SU-DHL-6 (cell line): ENCODE results near the gene ATP4B.

Experiments
- EZH2phosphoT487 ChIP-seq: fragments of 200-600 bp; sonication (generic), shearing (Covaris generic); conservative IDR thresholded peaks from 2 replicates; pipeline ENCODE4 v1.6.1; 2018; ENCODE audit warnings: mild to moderate bottlenecking, antibody characterized with exemption, low read length, moderate library complexity, mixed read lengths
- TF ChIP-seq, protein P1 (sequence below): fragments of 200-600 bp; sonication (generic); IDR thresholded peaks from one replicate; pipeline ENCODE4 v1.5.1; 2017; ENCODE audit warnings: antibody characterized with exemption, mild to moderate bottlenecking, low read length, moderate library complexity; ENCODE audit not compliant: insufficient read depth, poor library complexity, severe bottlenecking

DNA sequence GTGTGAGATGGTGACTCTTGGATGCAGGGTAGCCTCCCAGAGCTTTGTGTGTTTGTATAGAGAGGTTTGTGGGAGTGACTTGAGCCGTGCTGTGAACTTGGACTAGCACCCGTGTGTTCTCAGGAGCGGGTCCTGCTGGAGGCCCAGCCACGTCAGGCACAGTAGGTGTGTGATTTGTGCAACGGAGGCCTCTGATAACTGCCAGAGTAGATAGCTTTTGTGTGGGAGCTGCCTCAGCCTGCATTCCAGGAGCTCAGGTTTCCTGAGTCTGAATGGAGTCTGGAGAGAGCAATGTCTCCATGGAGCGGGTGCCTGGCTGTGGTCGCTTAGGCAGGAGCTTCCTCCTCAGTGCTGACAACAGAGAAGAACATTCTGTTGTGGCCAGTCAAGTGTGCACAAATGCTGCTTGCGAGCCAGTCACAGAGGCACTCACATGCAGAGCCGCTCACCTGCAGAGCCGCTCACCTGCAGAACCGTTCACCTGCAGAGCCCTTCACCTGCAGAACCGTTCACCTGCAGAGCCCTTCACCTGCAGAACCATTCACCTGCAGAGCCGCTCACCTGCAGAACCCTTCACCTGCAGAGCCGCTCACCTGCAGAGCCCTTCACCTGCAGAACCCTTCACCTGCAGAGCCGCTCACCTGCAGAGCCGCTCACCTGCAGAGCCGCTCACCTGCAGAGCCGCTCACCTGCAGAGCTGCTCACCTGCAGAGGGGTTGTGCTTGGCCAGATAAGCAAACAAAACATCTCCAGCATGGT, 40.8 kb downstream of the ATP4B start:
- TF ChIP-seq, protein P1, sequence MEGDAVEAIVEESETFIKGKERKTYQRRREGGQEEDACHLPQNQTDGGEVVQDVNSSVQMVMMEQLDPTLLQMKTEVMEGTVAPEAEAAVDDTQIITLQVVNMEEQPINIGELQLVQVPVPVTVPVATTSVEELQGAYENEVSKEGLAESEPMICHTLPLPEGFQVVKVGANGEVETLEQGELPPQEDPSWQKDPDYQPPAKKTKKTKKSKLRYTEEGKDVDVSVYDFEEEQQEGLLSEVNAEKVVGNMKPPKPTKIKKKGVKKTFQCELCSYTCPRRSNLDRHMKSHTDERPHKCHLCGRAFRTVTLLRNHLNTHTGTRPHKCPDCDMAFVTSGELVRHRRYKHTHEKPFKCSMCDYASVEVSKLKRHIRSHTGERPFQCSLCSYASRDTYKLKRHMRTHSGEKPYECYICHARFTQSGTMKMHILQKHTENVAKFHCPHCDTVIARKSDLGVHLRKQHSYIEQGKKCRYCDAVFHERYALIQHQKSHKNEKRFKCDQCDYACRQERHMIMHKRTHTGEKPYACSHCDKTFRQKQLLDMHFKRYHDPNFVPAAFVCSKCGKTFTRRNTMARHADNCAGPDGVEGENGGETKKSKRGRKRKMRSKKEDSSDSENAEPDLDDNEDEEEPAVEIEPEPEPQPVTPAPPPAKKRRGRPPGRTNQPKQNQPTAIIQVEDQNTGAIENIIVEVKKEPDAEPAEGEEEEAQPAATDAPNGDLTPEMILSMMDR = no peak
- no peak for TF ChIP-seq EZH2phosphoT487
